Ectodermal cell (in vitro differentiated cells): ENCODE results near the gene CMC1.

Experiments used
- H3K27ac ChIP-seq: 2 replicates; pipeline ENCODE4 v1.7.0; 2013; ENCODE audit warnings: mild to moderate bottlenecking, low read depth, low read length; ENCODE audit not compliant: insufficient read depth, poor library complexity, severe bottlenecking
- H3K27me3 ChIP-seq: 2 replicates; pipeline ENCODE4 v1.7.0; 2013; ENCODE audit warnings: mild to moderate bottlenecking, low read length; ENCODE audit not compliant: insufficient read depth, control insufficient read depth, poor library complexity, severe bottlenecking
- H3K36me3 ChIP-seq: one replicate; pipeline ENCODE4 v1.7.0; 2013; ENCODE audit warnings: low read length; ENCODE audit not compliant: control insufficient read depth, insufficient read depth
- H3K4me1 ChIP-seq: one replicate; pipeline ENCODE4 v1.7.0; 2013; ENCODE audit warnings: low read length; ENCODE audit not compliant: control insufficient read depth, insufficient read depth
- H3K4me3 ChIP-seq: 2 replicates; pipeline ENCODE4 v1.7.0; 2013; ENCODE audit warnings: low read depth, low read length, control low read depth; ENCODE audit not compliant: insufficient read depth
- H3K9me3 ChIP-seq: 2 replicates; pipeline ENCODE4 v1.7.0; 2013; ENCODE audit warnings: mild to moderate bottlenecking, low read length, moderate library complexity; ENCODE audit not compliant: control insufficient read depth
- WGBS, 2 experiments: methylation state at CpG; one replicate each; pipeline ENCODE4 v1.1.7; 2013; ENCODE audit warnings: missing lambda C conversion rate in 2 of 2; 5-methylcytosine and 5-hydroxymethylcytosine counted together

CMC1 gene

DNA sequence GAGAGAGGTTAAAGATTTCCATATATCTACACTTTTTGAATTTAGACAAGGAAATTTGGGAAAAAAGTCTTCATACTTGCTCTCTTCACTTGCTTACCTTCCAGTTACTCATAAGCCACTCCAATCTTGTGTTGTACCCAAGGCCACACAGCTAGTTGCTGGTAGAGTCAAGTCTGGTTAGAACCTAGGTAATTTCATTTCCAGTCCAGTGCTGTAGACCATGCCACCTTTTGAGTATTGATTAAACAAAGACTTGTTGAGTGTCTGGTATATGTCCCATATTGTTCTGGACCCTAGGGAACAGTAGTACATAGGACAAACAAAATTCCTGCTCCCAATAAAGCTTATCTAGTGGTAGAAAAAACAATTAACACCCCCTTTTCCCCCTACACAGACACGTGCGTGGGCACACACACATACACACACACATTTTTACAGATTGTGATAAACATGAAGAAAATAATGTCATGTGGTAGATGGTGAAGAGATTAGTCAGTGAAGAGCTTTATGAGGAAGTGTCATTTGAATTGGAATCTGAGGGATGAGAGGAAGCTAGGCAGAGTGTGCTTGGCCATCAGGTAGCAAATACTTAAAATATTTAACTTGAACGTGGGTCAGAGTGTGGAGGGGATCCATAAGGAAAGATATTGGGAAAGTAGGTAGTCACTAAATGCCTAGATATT is 2.1 kb downstream of the CMC1 start:
- WGBS, 2 experiments: 79 to 84% methylated on average over 1 to 3 of the region's 3 CpGs
- Histone ChIP-seq H3K4me3 (no peak overlapping the region), H3K9me3 (no peaks in the 10 kb centered on the region), H3K27me3 (no peaks in the 10 kb centered on the region), H3K36me3 (no peaks in the 10 kb centered on the region), H3K4me1 (peaks cover 5% of the 10 kb centered on the region), H3K27ac (no peak overlapping the region)

- Histone ChIP-seq H3K27me3 (no peaks in the 10 kb centered on the region), H3K27ac (no peak overlapping the region), H3K4me1 (peaks cover 5% of the 10 kb centered on the region), H3K9me3 (no peaks in the 10 kb centered on the region), H3K36me3 (no peaks in the 10 kb centered on the region), H3K4me3 (no peak overlapping the region)
- 89 to 92% methylated on average over 8 of the region's 8 CpGs for WGBS, 2 experiments
Observed at GRCh38 chr3:28244491-28244890, 3.1 kb downstream of the CMC1 start.

- no peaks in the 10 kb centered on the region for H3K27me3 ChIP-seq
Observed at GRCh38 chr3:28247286-28247685, 5.9 kb downstream of the CMC1 start.

GRCh38 chr3:28250999-28251398 is 9.6 kb downstream of the CMC1 start:
- Histone ChIP-seq H3K4me3 (no peak overlapping the region), H3K36me3 (no peaks in the 10 kb centered on the region), H3K27me3 (no peaks in the 10 kb centered on the region), H3K4me1 (no peaks in the 10 kb centered on the region), H3K27ac (no peak overlapping the region), H3K9me3 (no peaks in the 10 kb centered on the region)
- 94 to 96% methylated on average over 3 of the region's 3 CpGs for WGBS, 2 experiments

More at GRCh38 chr3:28247286-28247685, 5.9 kb downstream of the CMC1 start:
- no peak overlapping the region for H3K4me3 ChIP-seq
- H3K27ac ChIP-seq: no peak overlapping the region
- WGBS, 2 experiments: 92 to 100% methylated on average over 1 of the region's 1 CpG
- no peaks in the 10 kb centered on the region for H3K4me1 ChIP-seq
- H3K36me3 ChIP-seq: no peaks in the 10 kb centered on the region
- no peaks in the 10 kb centered on the region for H3K9me3 ChIP-seq

DNA sequence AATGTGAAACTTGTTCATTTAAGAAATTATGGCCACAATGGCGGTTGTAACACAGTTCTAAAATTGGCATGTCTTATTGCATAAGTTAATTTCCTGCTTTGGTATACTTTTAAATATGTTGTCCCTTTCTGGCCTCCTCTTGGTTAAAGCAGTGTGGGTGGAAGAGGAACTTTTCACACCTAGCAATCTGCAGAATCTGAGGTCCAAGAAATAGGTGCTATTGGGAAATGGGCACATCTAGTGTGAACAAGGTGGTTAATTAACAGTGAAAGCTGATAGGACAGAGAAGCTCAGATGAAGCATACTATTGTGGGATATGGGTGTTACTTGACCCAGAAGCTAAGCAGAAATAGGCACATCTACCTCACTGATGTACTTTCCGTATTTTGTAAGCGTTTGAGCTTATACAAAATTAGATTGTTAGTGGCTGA is 10.6 kb downstream of the CMC1 start:
- Histone ChIP-seq H3K27ac (no peak overlapping the region), H3K36me3 (no peaks in the 10 kb centered on the region), H3K27me3 (no peaks in the 10 kb centered on the region), H3K4me3 (no peak overlapping the region), H3K4me1 (no peaks in the 10 kb centered on the region), H3K9me3 (no peaks in the 10 kb centered on the region)
- 94 to 98% methylated on average over 3 of the region's 3 CpGs for WGBS, 2 experiments

- Histone ChIP-seq H3K27me3 (no peaks in the 10 kb centered on the region), H3K4me3 (no peak overlapping the region)
- WGBS, 2 experiments: 60 to 63% methylated on average over 9 of the region's 9 CpGs
Observed at GRCh38 chr3:28253040-28253715, 11.8 kb downstream of the CMC1 start.

DNA sequence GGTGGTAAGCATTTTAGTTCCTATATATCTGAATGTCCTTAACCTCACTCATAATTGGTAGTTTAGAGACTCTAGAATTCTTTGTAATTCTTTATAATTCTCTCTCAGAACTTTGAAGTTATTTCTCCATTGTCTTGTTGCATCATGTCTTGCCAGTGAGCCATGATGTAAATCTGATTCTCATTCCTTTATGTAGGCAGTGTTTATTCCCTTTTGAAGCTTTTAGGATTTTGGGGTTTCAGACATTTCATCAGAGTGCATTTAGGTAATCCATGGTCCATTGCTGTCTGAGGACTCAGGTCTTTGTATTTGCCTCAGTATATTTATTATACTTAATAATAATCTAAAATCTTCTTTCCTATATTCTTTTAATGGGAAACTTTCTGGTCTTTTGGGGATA is 20.6 kb downstream of the CMC1 start:
- no peak overlapping the region for H3K27ac ChIP-seq
- no peaks in the 10 kb centered on the region for H3K9me3 ChIP-seq
- H3K27me3 ChIP-seq: no peaks in the 10 kb centered on the region
- no peak overlapping the region for H3K4me3 ChIP-seq
- H3K36me3 ChIP-seq: no peaks in the 10 kb centered on the region
- H3K4me1 ChIP-seq: no peaks in the 10 kb centered on the region

More at GRCh38 chr3:28253040-28253715, 11.8 kb downstream of the CMC1 start:
- Histone ChIP-seq H3K27ac (no peak overlapping the region), H3K4me1 (no peaks in the 10 kb centered on the region), H3K9me3 (no peaks in the 10 kb centered on the region), H3K36me3 (no peaks in the 10 kb centered on the region)

GRCh38 chr3:28265641-28266040 is 24.2 kb downstream of the CMC1 start:
- Histone ChIP-seq H3K9me3 (no peaks in the 10 kb centered on the region), H3K27me3 (no peaks in the 10 kb centered on the region), H3K4me1 (no peaks in the 10 kb centered on the region), H3K4me3 (no peak overlapping the region), H3K27ac (no peak overlapping the region), H3K36me3 (no peaks in the 10 kb centered on the region)

GRCh38 chr3:28267984-28268849 is 26.8 kb downstream of the CMC1 start:
- Histone ChIP-seq H3K36me3 (no peaks in the 10 kb centered on the region), H3K4me1 (no peaks in the 10 kb centered on the region)
- WGBS, 2 experiments: 81 to 88% methylated on average over 4 of the region's 5 CpGs

DNA sequence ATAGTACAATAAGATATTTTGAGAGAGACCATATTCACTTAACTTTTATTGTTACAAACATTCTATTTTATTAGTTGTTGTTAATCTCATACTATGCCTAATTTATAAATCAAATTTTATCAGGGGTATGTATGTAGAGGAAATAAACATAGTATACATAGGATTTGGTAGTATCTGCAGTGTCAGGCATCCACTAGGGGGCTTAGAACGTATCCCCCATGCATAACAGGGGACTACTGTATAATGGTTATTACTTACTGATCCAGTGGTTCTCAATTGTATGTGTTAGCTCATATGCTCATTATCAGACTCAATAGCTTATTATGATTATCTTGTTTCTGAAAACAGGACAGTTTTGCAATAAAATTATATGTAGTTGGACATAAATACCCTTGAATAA is 27.6 kb downstream of the CMC1 start:
- no peaks in the 10 kb centered on the region for H3K36me3 ChIP-seq
- no peaks in the 10 kb centered on the region for H3K4me1 ChIP-seq
- H3K27ac ChIP-seq: no peak overlapping the region
- no peak overlapping the region for H3K4me3 ChIP-seq
- H3K9me3 ChIP-seq: no peaks in the 10 kb centered on the region
- WGBS, 2 experiments: 92 to 100% methylated on average over 1 of the region's 1 CpG
- H3K27me3 ChIP-seq: no peaks in the 10 kb centered on the region

More at GRCh38 chr3:28267984-28268849, 26.8 kb downstream of the CMC1 start:
- no peak overlapping the region for H3K4me3 ChIP-seq
- no peak overlapping the region for H3K27ac ChIP-seq
- no peaks in the 10 kb centered on the region for H3K9me3 ChIP-seq
- H3K27me3 ChIP-seq: no peaks in the 10 kb centered on the region
